Keratinocyte (primary cell): ENCODE data around the gene LYPD6B. TPM values are rescaled to one million over a fixed set of nuclear protein-coding genes. Genes with fewer than 3 reads are reported as not detected.

Experiments used
- DNase-seq: peaks from one replicate; pipeline ENCODE4 v3.0.0-alpha.2; 2011; ENCODE audit warnings: low read depth, missing footprints, low spot score
- FAIRE-seq: peaks from 2 replicates; lab custom pipeline; 2011; peaks lifted over from hg19 to GRCh38; lab: Jason Lieb, UNC
- H2AFZ ChIP-seq: 2 replicates; pipeline ENCODE4 v1.6.0; 2012; ENCODE audit warnings: low read length, control low read depth, inconsistent platforms; ENCODE audit not compliant: control insufficient read depth
- H3K27ac ChIP-seq: 2 replicates; pipeline ENCODE4 v1.5.1; 2011; ENCODE audit warnings: low read length; ENCODE audit not compliant: control insufficient read depth, insufficient read depth
- H3K27me3 ChIP-seq: 3 replicates; pipeline ENCODE4 v1.6.0; 2011; ENCODE audit warnings: low read length; ENCODE audit not compliant: control insufficient read depth, insufficient read depth; ENCODE audit errors: extremely low read depth
- H3K36me3 ChIP-seq, 2 experiments: 2 replicates in 1 of 2; 3 replicates in 1 of 2; pipeline ENCODE4 v1.5.1; 2011; ENCODE audit warnings: low read length in 2 of 2, mild to moderate bottlenecking in 1 of 2; ENCODE audit not compliant: control insufficient read depth in 2 of 2, insufficient read depth in 2 of 2; ENCODE audit errors: extremely low read depth in 1 of 2
- H3K4me1 ChIP-seq: 3 replicates; pipeline ENCODE4 v1.5.1; 2011; ENCODE audit warnings: low read length; ENCODE audit not compliant: control insufficient read depth, insufficient read depth; ENCODE audit errors: extremely low read depth
- H3K4me2 ChIP-seq: 3 replicates; pipeline ENCODE4 v1.6.0; 2011; ENCODE audit warnings: low read depth, low read length; ENCODE audit not compliant: control insufficient read depth, insufficient read depth; ENCODE audit errors: extremely low read depth
- H3K4me3 ChIP-seq, 3 experiments: fragments of 200-600 bp in 1 of 3; sonication (generic) in 1 of 3; 2 replicates in 2 of 3; 3 replicates in 1 of 3; pipeline ENCODE4 v1.5.1; 2011 to 2016; ENCODE audit warnings: low read length in 3 of 3, mild to moderate bottlenecking in 3 of 3, control low read depth in 2 of 3, inconsistent platforms in 1 of 3, low read depth in 1 of 3, mixed read lengths in 1 of 3, mixed run types in 1 of 3, moderate library complexity in 1 of 3; ENCODE audit not compliant: control insufficient read depth in 2 of 3, insufficient read depth in 2 of 3; ENCODE audit errors: extremely low read depth in 1 of 3
- H3K79me2 ChIP-seq: 2 replicates; pipeline ENCODE4 v1.6.0; 2012; ENCODE audit warnings: low read length; ENCODE audit not compliant: control insufficient read depth, insufficient read depth
- H3K9ac ChIP-seq: 3 replicates; pipeline ENCODE4 v1.6.0; 2011; ENCODE audit warnings: low read length; ENCODE audit not compliant: control insufficient read depth, insufficient read depth; ENCODE audit errors: extremely low read depth
- H3K9me1 ChIP-seq: 3 replicates; pipeline ENCODE4 v1.6.0; 2011; ENCODE audit warnings: low read length; ENCODE audit not compliant: control insufficient read depth, insufficient read depth; ENCODE audit errors: extremely low read depth
- H3K9me3 ChIP-seq: 2 replicates; pipeline ENCODE4 v1.5.1; 2012; ENCODE audit warnings: low read depth, low read length; ENCODE audit not compliant: control insufficient read depth
- H4K20me1 ChIP-seq: 3 replicates; pipeline ENCODE4 v1.6.0; 2011; ENCODE audit warnings: low read length; ENCODE audit not compliant: control insufficient read depth, insufficient read depth; ENCODE audit errors: extremely low read depth
- EZH2 ChIP-seq: IDR thresholded peaks from one replicate; pipeline ENCODE4 v1.6.1; 2012; ENCODE audit warnings: inconsistent platforms, mild to moderate bottlenecking, low read length, moderate library complexity
- dilution Hi-C: fragments of 300-500 bp; cut with MboI; formaldehyde crosslinking; loops from one replicate; pipeline ENCODE4 v1.7.0; 2020; ENCODE audit warnings: low sequenced_read_pairs; ENCODE audit not compliant: extremely low pct_ligation_motif_present
- polyA plus RNA-seq, 5 experiments: library from polyadenylated mRNA; depleted of rRNA in 3 of 5; stranded (reverse) in 3 of 5; stranded (forward) in 1 of 5; unstranded in 1 of 5; fragments of >200 nt; gene quantifications; 1 replicate in 1 of 5; 2 replicates in 3 of 5; 3 replicates in 1 of 5; pipeline versions ENCODE4 v1.2.1 to v1.2.3, GENCODE V29; 2011 to 2012; ENCODE audit warnings: missing spikeins in 2 of 5, low read depth in 1 of 5, low replicate concordance in 1 of 5
- TF ChIP-seq, protein P1 (sequence below), 3 experiments: IDR thresholded peaks in 1 of 3; conservative IDR thresholded peaks in 1 of 3; optimal IDR thresholded peaks in 1 of 3; 2 replicates in 2 of 3; 3 replicates in 1 of 3; pipeline versions ENCODE3 to v1.5.1; 2011; ENCODE audit warnings: low read length in 3 of 3, mild to moderate bottlenecking in 3 of 3, moderate library complexity in 2 of 3, control low read depth in 1 of 3, inconsistent platforms in 1 of 3; ENCODE audit not compliant: insufficient read depth in 2 of 3; ENCODE audit errors: extremely low read depth in 1 of 3

The LYPD6B gene
- polyA plus RNA-seq, 1 donor (not counting 4 experiments of a cell fraction or from before 2014, with no cell fraction given): 24.7 TPM

DNA sequence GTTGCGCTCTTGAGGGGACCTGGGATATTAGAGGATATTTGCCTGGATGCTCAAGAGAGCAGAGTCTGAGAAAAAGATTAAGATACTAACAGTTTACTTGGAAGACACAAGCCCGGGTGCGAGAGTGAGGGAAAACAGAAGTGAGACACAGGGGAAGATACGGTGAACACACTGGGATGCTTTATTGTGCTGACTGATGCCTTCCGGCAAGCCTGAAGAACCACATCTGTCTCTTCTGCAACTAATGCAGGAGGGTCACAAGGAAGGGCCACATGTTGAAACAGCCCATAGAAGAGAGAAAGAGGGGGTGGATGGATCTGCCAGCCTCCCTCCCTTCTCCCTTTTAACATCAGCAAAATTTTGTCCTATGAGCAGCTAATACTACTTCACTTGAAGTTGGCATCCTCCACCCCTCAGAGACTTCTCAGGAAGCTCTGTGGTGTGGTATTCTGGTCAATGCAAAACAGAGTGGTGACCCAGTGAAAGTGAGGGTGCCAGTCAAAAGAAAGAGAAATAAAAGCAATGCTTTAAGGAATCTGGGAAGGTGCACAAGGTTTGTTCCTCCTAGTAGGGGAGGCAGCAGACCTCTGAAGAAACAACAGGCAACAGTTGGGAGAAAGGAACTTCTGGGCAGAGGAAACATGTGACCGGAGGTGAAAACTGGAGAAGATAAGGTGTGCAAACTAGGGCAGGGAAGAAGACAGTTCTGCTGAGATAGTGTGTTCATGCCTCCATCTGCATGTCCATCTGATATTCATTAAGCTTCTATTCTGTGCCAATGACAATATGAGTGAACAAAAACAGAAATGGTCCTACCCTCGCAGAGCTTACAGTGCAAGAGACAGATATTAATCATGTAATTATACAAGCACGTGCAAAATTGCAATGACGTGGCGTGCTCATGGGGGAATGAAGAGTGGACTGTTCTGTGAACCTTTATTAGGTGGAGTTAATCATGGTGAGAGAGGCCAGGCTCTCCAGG lies 107.1 kb downstream of the LYPD6B start:
- Histone ChIP-seq H3K27ac (no peak overlapping the region), H3K4me2 (no peak overlapping the region), H3K79me2 (no peaks in the 10 kb centered on the region), H2AFZ (no peak overlapping the region), H3K4me3 (no peak overlapping the region), H3K4me1 (no peaks in the 10 kb centered on the region), H4K20me1 (no peaks in the 10 kb centered on the region), H3K36me3 (no peaks in the 10 kb centered on the region), H3K9me3 (no peaks in the 10 kb centered on the region), H3K9ac (no peak overlapping the region), H3K27me3 (no peaks in the 10 kb centered on the region), H3K9me1 (no peaks in the 10 kb centered on the region)
- FAIRE-seq (no peak), DNase-seq (no peak)
- dilution Hi-C loops: no loop called here
- no peak for TF ChIP-seq EZH2
- TF ChIP-seq, protein P1, sequence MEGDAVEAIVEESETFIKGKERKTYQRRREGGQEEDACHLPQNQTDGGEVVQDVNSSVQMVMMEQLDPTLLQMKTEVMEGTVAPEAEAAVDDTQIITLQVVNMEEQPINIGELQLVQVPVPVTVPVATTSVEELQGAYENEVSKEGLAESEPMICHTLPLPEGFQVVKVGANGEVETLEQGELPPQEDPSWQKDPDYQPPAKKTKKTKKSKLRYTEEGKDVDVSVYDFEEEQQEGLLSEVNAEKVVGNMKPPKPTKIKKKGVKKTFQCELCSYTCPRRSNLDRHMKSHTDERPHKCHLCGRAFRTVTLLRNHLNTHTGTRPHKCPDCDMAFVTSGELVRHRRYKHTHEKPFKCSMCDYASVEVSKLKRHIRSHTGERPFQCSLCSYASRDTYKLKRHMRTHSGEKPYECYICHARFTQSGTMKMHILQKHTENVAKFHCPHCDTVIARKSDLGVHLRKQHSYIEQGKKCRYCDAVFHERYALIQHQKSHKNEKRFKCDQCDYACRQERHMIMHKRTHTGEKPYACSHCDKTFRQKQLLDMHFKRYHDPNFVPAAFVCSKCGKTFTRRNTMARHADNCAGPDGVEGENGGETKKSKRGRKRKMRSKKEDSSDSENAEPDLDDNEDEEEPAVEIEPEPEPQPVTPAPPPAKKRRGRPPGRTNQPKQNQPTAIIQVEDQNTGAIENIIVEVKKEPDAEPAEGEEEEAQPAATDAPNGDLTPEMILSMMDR (optimal IDR thresholded peaks at IDR 0.05 in 1 of 3, IDR thresholded peaks at IDR 0.05 in 1 of 3, conservative IDR thresholded peaks at IDR 0.05 in 1 of 3; ENCODE audit: extremely low read depth in 1 of 3, insufficient read depth in 2 of 3, low read length in 3 of 3): no peak

DNA sequence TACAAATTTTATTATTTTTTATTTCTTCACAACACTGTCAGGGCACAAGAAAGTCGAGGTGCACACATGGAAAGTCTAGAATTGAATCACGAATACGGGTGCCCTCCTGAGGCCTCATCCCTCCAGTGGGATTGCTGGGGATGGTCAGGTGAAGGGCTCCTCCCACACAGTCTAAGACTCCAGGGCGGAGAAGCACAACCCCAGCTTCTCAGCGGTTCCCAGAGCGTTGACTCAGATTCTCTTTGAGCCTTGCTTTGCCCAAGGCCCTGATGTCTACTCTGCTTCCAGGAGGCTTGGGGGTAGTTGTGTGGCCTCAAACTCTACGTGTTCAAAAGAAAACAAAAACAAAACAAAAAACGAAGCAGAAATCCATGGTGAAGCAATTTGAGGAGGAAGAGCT lies 108.4 kb downstream of the LYPD6B start:
- no peak overlapping the region for H3K9ac ChIP-seq

More for the DNA sequence above, 108.4 kb downstream of the LYPD6B start:
- H3K9me3 ChIP-seq: no peaks in the 10 kb centered on the region
- H3K36me3 ChIP-seq: no peaks in the 10 kb centered on the region
- H2AFZ ChIP-seq: no peak overlapping the region
- H3K27me3 ChIP-seq: no peaks in the 10 kb centered on the region
- no peak overlapping the region for H3K27ac ChIP-seq
- H3K9me1 ChIP-seq: no peaks in the 10 kb centered on the region
- no peaks in the 10 kb centered on the region for H3K4me1 ChIP-seq
- H3K79me2 ChIP-seq: no peaks in the 10 kb centered on the region
- DNase-seq (no peak), FAIRE-seq (no peak)
- dilution Hi-C loops: no loop called here
- TF ChIP-seq, protein P1 (optimal IDR thresholded peaks at IDR 0.05 in 1 of 3, IDR thresholded peaks at IDR 0.05 in 1 of 3, conservative IDR thresholded peaks at IDR 0.05 in 1 of 3; ENCODE audit: extremely low read depth in 1 of 3, insufficient read depth in 2 of 3, low read length in 3 of 3): no peak
- TF ChIP-seq EZH2: no peak
- no peak overlapping the region for H3K4me3 ChIP-seq
- H3K4me2 ChIP-seq: no peak overlapping the region
- H4K20me1 ChIP-seq: no peaks in the 10 kb centered on the region
